ENCODE data around the gene CDK5R1. TPM values are rescaled to one million over a fixed set of nuclear protein-coding genes. Genes with fewer than 3 reads are reported as not detected.

CDK5R1 gene
- total RNA-seq, 1 donor from 2014 or later: 1.3 TPM

GRCh38 chr17:32536736-32537643, 50.2 kb downstream of the CDK5R1 start:
- Histone ChIP-seq H3K27me3 (ENCODE audit: low read depth) (no peaks in the 10 kb centered on the region), H3K4me1 (no peaks in the 10 kb centered on the region), H3K27ac (no peak overlapping the region), H3K9me3 (no peaks in the 10 kb centered on the region), H3K36me3 (no peaks in the 10 kb centered on the region), H3K4me3 (no peak overlapping the region)
- intact Hi-C loops (cut with DNase I): no loop called here
- TF ChIP-seq, protein P1, sequence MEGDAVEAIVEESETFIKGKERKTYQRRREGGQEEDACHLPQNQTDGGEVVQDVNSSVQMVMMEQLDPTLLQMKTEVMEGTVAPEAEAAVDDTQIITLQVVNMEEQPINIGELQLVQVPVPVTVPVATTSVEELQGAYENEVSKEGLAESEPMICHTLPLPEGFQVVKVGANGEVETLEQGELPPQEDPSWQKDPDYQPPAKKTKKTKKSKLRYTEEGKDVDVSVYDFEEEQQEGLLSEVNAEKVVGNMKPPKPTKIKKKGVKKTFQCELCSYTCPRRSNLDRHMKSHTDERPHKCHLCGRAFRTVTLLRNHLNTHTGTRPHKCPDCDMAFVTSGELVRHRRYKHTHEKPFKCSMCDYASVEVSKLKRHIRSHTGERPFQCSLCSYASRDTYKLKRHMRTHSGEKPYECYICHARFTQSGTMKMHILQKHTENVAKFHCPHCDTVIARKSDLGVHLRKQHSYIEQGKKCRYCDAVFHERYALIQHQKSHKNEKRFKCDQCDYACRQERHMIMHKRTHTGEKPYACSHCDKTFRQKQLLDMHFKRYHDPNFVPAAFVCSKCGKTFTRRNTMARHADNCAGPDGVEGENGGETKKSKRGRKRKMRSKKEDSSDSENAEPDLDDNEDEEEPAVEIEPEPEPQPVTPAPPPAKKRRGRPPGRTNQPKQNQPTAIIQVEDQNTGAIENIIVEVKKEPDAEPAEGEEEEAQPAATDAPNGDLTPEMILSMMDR (IDR thresholded peaks at IDR 0.05): no peak
- ATAC-seq: no peak
- DNase-seq: no peak

Other genes starting within 250 kb of the CDK5R1 start
- gene RHBDL3, start 221.2 kb upstream of the CDK5R1 start, total RNA-seq: 0.18 TPM
- 11.7 TPM for gene C17orf75, start 144.8 kb upstream of the CDK5R1 start, total RNA-seq
- gene ZNF207, start 136.8 kb upstream of the CDK5R1 start, total RNA-seq: 146 TPM
- gene PSMD11, start 42.5 kb upstream of the CDK5R1 start, total RNA-seq: 57.2 TPM